Left renal cortex interstitium (tissue), 4 donors: ENCODE data around the gene RGCC. TPM values are rescaled to one million over a fixed set of nuclear protein-coding genes. Genes with fewer than 3 reads are reported as not detected.

Experiments
- DNase-seq, 4 donors: peaks; one replicate each; pipeline ENCODE4 v3.0.0-alpha.2; 2013; ENCODE audit warnings: low read depth in 4 of 4, low spot score in 2 of 4, missing footprints in 1 of 4
- polyA plus RNA-seq, 4 donors: library from polyadenylated mRNA; unstranded; fragments of 120-200 nt; gene quantifications; one replicate each; pipeline ENCODE4 v1.2.1, GENCODE V29; 2013; ENCODE audit not compliant: insufficient read length in 4 of 4

Gene RGCC
- polyA plus RNA-seq, 4 donors = 9.8 to 15.4 (median 12.5) TPM

- DNase-seq = no peak
Observed at GRCh38 chr13:41452462-41452861, 4.9 kb upstream of the RGCC start.

DNA sequence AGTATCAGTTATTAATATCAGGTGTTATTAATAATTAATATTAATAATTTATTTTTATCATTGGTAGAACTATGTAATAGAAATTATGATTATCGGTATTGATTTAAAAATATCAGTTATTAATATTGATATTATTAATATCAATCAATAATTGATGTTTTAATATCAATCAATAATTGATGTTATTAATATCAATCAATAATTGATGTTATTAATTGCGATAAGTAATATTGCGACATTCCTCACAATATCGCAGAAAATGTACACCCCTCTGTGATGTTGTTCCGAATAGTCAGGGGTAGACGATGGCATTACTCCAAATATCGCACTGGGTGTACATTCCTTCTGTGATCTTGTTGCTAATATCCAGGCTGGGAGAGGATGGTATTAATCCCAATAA lies 3.7 kb upstream of the RGCC start:
- no peak for DNase-seq

DNA sequence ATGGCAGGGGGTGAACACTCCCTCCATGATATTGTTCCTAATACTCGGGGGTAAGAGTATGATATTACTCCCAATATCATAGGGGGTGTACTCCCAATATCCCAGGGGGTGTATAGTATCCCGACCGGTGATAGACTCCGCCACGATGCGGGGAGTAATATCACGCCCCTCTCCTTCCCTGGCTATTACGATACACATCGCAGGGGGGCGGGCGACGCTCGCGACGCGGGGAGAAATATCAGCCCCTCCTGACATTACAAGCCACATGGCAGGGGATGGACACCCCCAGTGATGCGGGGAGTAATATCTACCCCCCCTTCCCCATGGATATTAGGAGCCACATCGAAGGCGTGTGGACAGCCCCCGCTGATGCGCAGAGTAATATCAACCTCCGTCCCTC lies 3.2 kb upstream of the RGCC start:
- DNase-seq = no peak

DNA sequence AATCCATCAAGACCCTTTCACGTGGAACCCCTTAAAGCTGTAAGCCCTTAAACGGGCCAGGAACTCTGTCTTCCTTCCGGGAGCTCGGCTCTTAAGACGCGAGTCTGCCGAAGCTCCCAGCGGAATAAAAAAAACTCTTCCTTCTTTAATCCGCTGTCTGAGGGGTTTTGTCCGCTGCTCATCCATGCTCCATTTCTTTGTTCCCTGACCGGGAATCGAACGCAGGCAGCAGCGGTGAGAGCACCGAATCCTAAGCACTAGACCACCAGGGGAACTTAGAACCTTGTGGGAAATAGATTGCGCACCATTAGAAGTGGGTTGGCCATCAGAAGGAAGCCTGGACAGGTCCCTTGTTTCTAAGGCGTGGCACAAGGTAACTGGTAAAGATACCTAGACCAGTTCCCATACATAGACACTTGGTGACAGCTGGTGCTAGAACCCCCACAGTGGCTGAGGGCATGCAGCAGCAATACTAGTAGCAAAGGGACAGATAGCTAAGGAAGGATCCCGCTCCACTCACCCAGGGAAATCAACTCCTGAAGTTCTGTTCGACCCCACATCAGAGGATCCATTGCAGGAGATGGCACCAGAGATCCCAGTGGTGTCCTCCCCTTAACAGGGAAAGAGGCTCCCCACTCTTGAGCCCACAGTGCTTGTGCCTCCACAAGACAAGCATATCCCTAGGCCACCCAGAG lies 1.5 kb upstream of the RGCC start:
- no peak for DNase-seq

GRCh38 chr13:41457589-41458186 lies 338 bp downstream of the RGCC start:
- no peak for DNase-seq

DNA sequence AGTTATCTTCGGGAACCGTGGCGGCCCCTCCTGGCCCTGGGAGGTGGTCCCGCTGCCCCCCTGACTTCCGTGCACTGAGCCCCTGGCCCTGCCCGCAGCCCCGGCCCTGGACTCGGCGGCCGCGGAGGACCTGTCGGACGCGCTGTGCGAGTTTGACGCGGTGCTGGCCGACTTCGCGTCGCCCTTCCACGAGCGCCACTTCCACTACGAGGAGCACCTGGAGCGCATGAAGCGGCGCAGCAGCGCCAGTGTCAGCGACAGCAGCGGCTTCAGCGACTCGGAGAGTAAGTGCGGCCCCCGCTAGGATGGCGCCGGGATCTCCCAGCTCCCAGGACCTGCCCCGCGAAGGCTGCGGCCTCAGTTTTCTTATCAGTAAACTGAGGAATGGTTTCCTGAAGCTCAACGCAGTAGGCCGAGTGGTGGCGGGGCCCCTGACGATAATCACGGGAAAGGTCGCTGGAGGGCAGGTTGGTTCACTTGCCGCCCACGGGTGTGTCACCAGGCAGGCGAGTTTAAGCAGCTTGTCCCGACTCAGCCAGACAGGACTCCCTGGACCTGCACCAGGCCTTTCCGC lies 924 bp downstream of the RGCC start:
- DNase-seq = no peak

GRCh38 chr13:41458761-41459431 lies 1.5 kb downstream of the RGCC start:
- DNase-seq = no peak

- no peak for DNase-seq
Observed at GRCh38 chr13:41459432-41460073, 2.2 kb downstream of the RGCC start.

DNA sequence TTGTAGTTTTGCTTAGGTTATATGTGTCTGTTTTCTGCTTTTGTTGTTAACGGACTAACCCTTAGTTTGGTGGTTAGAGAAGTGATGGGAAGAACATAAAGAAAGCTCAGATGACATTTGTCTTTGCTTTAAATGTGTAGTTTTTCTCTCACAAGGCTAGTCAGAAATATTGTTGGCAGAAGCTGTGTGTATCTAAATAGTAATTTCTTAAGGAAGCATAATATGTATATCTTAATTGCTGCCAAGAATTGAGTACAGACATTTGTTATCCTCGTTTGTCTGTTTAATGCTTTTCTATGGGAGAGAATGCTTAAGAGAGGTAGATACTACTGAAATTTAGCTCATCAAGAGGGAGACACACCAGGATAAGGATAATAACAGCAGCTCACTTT lies 2.7 kb downstream of the RGCC start:
- no peak for DNase-seq

- DNase-seq = no peak
Observed at GRCh38 chr13:41460930-41461329, 3.6 kb downstream of the RGCC start.

- no peak for DNase-seq
Observed at GRCh38 chr13:41461527-41462139, 4.3 kb downstream of the RGCC start.

GRCh38 chr13:41462427-41462826 lies 5.1 kb downstream of the RGCC start:
- DNase-seq = no peak

GRCh38 chr13:41463838-41464602 lies 6.7 kb downstream of the RGCC start:
- no peak for DNase-seq

DNA sequence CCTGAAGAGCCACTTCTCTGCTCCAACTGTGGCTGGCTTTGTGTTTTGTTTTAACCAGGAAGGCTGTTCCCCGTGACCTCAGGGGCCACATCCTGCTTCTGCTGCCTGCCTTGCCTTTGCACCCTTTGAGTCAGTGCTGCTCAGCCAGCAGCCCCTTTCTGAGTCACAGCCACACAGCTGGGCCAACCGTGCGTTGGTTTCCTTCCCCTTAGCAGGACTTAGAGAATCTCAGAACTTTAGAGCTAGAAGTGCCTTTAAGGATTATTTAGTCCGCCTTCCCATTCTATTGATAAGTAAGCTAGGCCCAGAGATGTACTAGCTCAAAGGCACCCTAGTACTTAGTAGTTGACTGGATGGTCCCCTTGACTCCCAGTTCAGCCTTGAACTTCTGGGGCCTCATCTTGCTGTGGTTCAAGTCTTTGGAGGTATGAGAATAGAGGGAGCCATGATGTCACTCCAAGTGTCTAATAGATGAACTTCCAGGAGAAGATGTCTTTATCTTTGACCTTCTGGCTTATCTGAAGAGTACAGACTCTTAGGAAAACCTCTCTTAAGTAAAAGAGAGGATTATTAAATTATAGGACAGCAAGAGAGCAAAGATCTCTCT lies 8.0 kb downstream of the RGCC start:
- no peak for DNase-seq

- DNase-seq = no peak
Observed at GRCh38 chr13:41465898-41466320, 8.6 kb downstream of the RGCC start.

GRCh38 chr13:41467425-41467945 lies 10.1 kb downstream of the RGCC start:
- DNase-seq = no peak

GRCh38 chr13:41468631-41469030 lies 11.3 kb downstream of the RGCC start:
- no peak for DNase-seq

- DNase-seq = no peak
Observed at GRCh38 chr13:41470196-41470595, 12.8 kb downstream of the RGCC start.

GRCh38 chr13:41471785-41472184 lies 14.4 kb downstream of the RGCC start:
- DNase-seq = no peak
